ENCODE measurements around the gene PANX1.

PANX1 gene

GRCh38 chr11:94129512-94130297 lies 1.1 kb downstream of the PANX1 start:
- peak overlapping the region; percentile 89 for H3K27ac ChIP-seq (ENCODE audit: low read depth, low read length)
- H3K9ac ChIP-seq (ENCODE audit: low read depth, low read length) = peak overlapping the region; percentile 97
- 8% methylated on average over 18 of the region's 20 CpGs for WGBS
- H3K36me3 ChIP-seq (ENCODE audit: insufficient read depth, low read length) = no peaks in the 10 kb centered on the region
- H3K27me3 ChIP-seq (ENCODE audit: insufficient read depth, low read length) = no peaks in the 10 kb centered on the region
- H3K4me1 ChIP-seq (ENCODE audit: insufficient read depth, low read length) = peaks cover 58% of the 10 kb centered on the region
- H3K9me3 ChIP-seq (ENCODE audit: insufficient read depth, low read depth, low read length) = no peaks in the 10 kb centered on the region
- peak overlapping the region; percentile 95 for H3K4me3 ChIP-seq (ENCODE audit: low read length)

GRCh38 chr11:94130298-94131046 lies 1.8 kb downstream of the PANX1 start:
- peak overlapping the region; percentile 95 for H3K4me3 ChIP-seq (ENCODE audit: low read length)
- H3K9me3 ChIP-seq (ENCODE audit: insufficient read depth, low read depth, low read length) = no peaks in the 10 kb centered on the region
- H3K36me3 ChIP-seq (ENCODE audit: insufficient read depth, low read length) = no peaks in the 10 kb centered on the region
- peaks cover 61% of the 10 kb centered on the region for H3K4me1 ChIP-seq (ENCODE audit: insufficient read depth, low read length)
- no peak overlapping the region for H3K27ac ChIP-seq (ENCODE audit: low read depth, low read length)
- 0 out of 2 replicates have a peak overlapping the region, but pooled peaks have one; percentile 97 for H3K9ac ChIP-seq (ENCODE audit: low read depth, low read length)
- 72% methylated on average over 7 of the region's 7 CpGs for WGBS
- no peaks in the 10 kb centered on the region for H3K27me3 ChIP-seq (ENCODE audit: insufficient read depth, low read length)

- Histone ChIP-seq H3K27ac (ENCODE audit: low read depth, low read length) (no peak overlapping the region), H3K9ac (ENCODE audit: low read depth, low read length) (no peak overlapping the region), H3K4me1 (ENCODE audit: insufficient read depth, low read length) (peaks cover 65% of the 10 kb centered on the region), H3K4me3 (ENCODE audit: low read length) (peak overlapping the region; percentile 95), H3K36me3 (ENCODE audit: insufficient read depth, low read length) (no peaks in the 10 kb centered on the region), H3K27me3 (ENCODE audit: insufficient read depth, low read length) (no peaks in the 10 kb centered on the region), H3K9me3 (ENCODE audit: insufficient read depth, low read depth, low read length) (no peaks in the 10 kb centered on the region)
- 47% methylated on average over 3 of the region's 3 CpGs for WGBS
Observed at GRCh38 chr11:94131047-94131717, 2.5 kb downstream of the PANX1 start.

DNA sequence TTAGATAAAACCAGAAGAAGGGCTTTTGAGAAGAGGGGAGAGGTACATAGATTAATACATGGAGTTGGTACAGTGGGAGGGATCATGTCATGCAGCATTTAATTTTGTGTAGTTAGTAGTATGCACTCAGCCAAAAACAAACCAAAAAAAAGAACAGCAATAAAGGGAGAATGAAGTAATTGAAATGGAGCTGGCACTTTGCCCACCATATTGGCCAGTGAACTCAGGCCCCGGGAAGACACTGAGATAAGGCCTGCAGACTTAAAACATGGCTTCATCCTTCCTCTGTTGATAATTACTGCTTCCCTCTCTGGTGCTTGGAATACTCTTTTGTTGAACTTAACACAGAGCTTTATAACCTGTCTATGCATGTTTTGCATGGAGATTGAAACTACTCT lies 3.1 kb downstream of the PANX1 start:
- Histone ChIP-seq H3K36me3 (ENCODE audit: insufficient read depth, low read length) (no peaks in the 10 kb centered on the region), H3K27me3 (ENCODE audit: insufficient read depth, low read length) (no peaks in the 10 kb centered on the region), H3K9ac (ENCODE audit: low read depth, low read length) (no peak overlapping the region), H3K9me3 (ENCODE audit: insufficient read depth, low read depth, low read length) (no peaks in the 10 kb centered on the region), H3K4me3 (ENCODE audit: low read length) (peak overlapping the region; percentile 16; the same call in 1 of the 2 replicates), H3K27ac (ENCODE audit: low read depth, low read length) (no peak overlapping the region), H3K4me1 (ENCODE audit: insufficient read depth, low read length) (peaks cover 66% of the 10 kb centered on the region)
- 85% methylated on average over 1 of the region's 1 CpG for WGBS

- no peak overlapping the region; the same call in 1 of the 2 replicates for H3K9ac ChIP-seq (ENCODE audit: low read depth, low read length)
- H3K27me3 ChIP-seq (ENCODE audit: insufficient read depth, low read length) = no peaks in the 10 kb centered on the region
- peak overlapping the region; percentile 16; the same call in 1 of the 2 replicates for H3K4me3 ChIP-seq (ENCODE audit: low read length)
- peaks cover 66% of the 10 kb centered on the region for H3K4me1 ChIP-seq (ENCODE audit: insufficient read depth, low read length)
- 90% methylated on average over 5 of the region's 5 CpGs for WGBS
- H3K27ac ChIP-seq (ENCODE audit: low read depth, low read length) = no peak overlapping the region
- H3K36me3 ChIP-seq (ENCODE audit: insufficient read depth, low read length) = no peaks in the 10 kb centered on the region
- H3K9me3 ChIP-seq (ENCODE audit: insufficient read depth, low read depth, low read length) = no peaks in the 10 kb centered on the region
Observed at GRCh38 chr11:94132152-94132558, 3.5 kb downstream of the PANX1 start.

DNA sequence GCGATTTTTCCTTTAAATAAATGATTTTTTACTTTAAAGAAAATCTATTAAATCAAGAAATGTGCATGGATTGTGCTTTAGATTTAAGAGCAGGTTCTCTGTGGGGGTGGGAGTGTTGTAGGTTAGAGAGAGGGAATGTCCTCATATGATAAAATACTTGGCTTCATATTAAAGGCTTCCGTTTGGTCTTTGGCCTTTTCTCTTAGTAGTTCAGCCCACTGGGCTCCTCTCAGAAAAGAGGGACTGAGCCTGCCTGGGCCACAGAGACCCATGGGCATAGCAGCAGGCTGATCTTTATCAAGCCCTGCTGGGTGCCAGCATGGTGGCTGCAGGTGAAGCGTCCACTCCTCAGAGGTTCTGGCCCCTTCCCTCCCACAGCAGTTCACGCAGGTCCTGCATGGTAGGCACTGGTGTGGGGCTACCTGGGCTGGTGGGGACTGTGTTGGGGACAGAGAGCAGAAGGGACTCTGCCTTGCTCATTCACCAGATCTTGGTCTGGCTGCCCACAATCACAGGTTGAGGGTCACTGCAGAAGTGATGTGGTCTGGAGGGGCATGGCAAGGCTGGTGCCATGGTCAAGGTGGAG lies 4.3 kb downstream of the PANX1 start:
- Histone ChIP-seq H3K9me3 (ENCODE audit: insufficient read depth, low read depth, low read length) (no peaks in the 10 kb centered on the region), H3K4me3 (ENCODE audit: low read length) (no peak overlapping the region), H3K9ac (ENCODE audit: low read depth, low read length) (no peak overlapping the region), H3K27me3 (ENCODE audit: insufficient read depth, low read length) (no peaks in the 10 kb centered on the region), H3K4me1 (ENCODE audit: insufficient read depth, low read length) (peaks cover 59% of the 10 kb centered on the region), H3K36me3 (ENCODE audit: insufficient read depth, low read length) (no peaks in the 10 kb centered on the region), H3K27ac (ENCODE audit: low read depth, low read length) (no peak overlapping the region)
- WGBS = 86% methylated on average over 4 of the region's 4 CpGs

GRCh38 chr11:94133752-94134151 lies 5.1 kb downstream of the PANX1 start:
- H3K4me1 ChIP-seq (ENCODE audit: insufficient read depth, low read length) = peaks cover 62% of the 10 kb centered on the region
- no peaks in the 10 kb centered on the region for H3K9me3 ChIP-seq (ENCODE audit: insufficient read depth, low read depth, low read length)
- H3K27me3 ChIP-seq (ENCODE audit: insufficient read depth, low read length) = no peaks in the 10 kb centered on the region
- H3K4me3 ChIP-seq (ENCODE audit: low read length) = no peak overlapping the region
- no peaks in the 10 kb centered on the region for H3K36me3 ChIP-seq (ENCODE audit: insufficient read depth, low read length)
- WGBS = 91% methylated on average over 4 of the region's 4 CpGs
- no peak overlapping the region for H3K27ac ChIP-seq (ENCODE audit: low read depth, low read length)
- H3K9ac ChIP-seq (ENCODE audit: low read depth, low read length) = no peak overlapping the region

GRCh38 chr11:94134651-94135512 lies 6.2 kb downstream of the PANX1 start:
- 86% methylated on average over 9 of the region's 10 CpGs for WGBS

GRCh38 chr11:94139416-94139815 lies 10.8 kb downstream of the PANX1 start:
- no peaks in the 10 kb centered on the region for H3K9me3 ChIP-seq (ENCODE audit: insufficient read depth, low read depth, low read length)
- H3K27ac ChIP-seq (ENCODE audit: low read depth, low read length) = no peak overlapping the region
- H3K9ac ChIP-seq (ENCODE audit: low read depth, low read length) = no peak overlapping the region
- WGBS = 80% methylated on average over 4 of the region's 4 CpGs
- H3K4me3 ChIP-seq (ENCODE audit: low read length) = no peak overlapping the region
- no peaks in the 10 kb centered on the region for H3K27me3 ChIP-seq (ENCODE audit: insufficient read depth, low read length)
- H3K36me3 ChIP-seq (ENCODE audit: insufficient read depth, low read length) = no peaks in the 10 kb centered on the region
- peaks cover 59% of the 10 kb centered on the region for H3K4me1 ChIP-seq (ENCODE audit: insufficient read depth, low read length)

More at GRCh38 chr11:94134651-94135512, 6.2 kb downstream of the PANX1 start:
- Histone ChIP-seq H3K9ac (ENCODE audit: low read depth, low read length) (no peak overlapping the region), H3K27ac (ENCODE audit: low read depth, low read length) (no peak overlapping the region), H3K36me3 (ENCODE audit: insufficient read depth, low read length) (no peaks in the 10 kb centered on the region), H3K27me3 (ENCODE audit: insufficient read depth, low read length) (no peaks in the 10 kb centered on the region), H3K9me3 (ENCODE audit: insufficient read depth, low read depth, low read length) (no peaks in the 10 kb centered on the region), H3K4me3 (ENCODE audit: low read length) (no peak overlapping the region), H3K4me1 (ENCODE audit: insufficient read depth, low read length) (peaks cover 68% of the 10 kb centered on the region)

- H3K9me3 ChIP-seq (ENCODE audit: insufficient read depth, low read depth, low read length) = no peaks in the 10 kb centered on the region
- no peak overlapping the region for H3K9ac ChIP-seq (ENCODE audit: low read depth, low read length)
- H3K27ac ChIP-seq (ENCODE audit: low read depth, low read length) = no peak overlapping the region
- no peak overlapping the region for H3K4me3 ChIP-seq (ENCODE audit: low read length)
- no peaks in the 10 kb centered on the region for H3K36me3 ChIP-seq (ENCODE audit: insufficient read depth, low read length)
- WGBS = 100% methylated on average over 2 of the region's 2 CpGs
- no peaks in the 10 kb centered on the region for H3K27me3 ChIP-seq (ENCODE audit: insufficient read depth, low read length)
- H3K4me1 ChIP-seq (ENCODE audit: insufficient read depth, low read length) = peaks cover 54% of the 10 kb centered on the region
Observed at GRCh38 chr11:94140154-94140655, 11.6 kb downstream of the PANX1 start.

Data from HUES64 (cell line).